ENCODE measurements around the gene XKR8. TPM values are rescaled to one million over a fixed set of nuclear protein-coding genes. Genes with fewer than 3 reads are reported as not detected.

The XKR8 gene
- total and polyA plus RNA-seq, 4 experiments from 2014 or later, result 13.1 to 24.7 (median 16.7) TPM

DNA sequence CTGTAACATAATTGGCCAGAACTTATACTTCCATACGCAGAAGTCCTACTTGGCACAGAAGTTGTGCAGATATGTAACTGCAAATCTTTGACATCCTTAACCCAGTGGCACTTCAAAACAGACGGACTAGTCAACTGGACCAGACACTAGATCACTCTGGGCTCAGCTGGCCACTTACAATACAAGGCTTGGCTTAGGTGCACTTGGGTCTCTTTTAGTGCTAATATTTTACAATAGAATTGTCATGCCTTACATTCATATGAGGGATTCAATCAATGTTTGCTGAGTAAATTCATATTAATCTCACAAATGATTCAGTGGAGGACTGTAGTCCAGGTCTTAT, 20.1 kb downstream of the XKR8 start:
- Histone ChIP-seq H3K27me3 (ENCODE audit: insufficient read depth, low read length) (no peaks in the 10 kb centered on the region), H3K27ac (ENCODE audit: low read depth, low read length) (no peak overlapping the region), H3K9me3 (ENCODE audit: control insufficient read depth in 1 of 2, low read length in 2 of 2) (no peaks in the 10 kb centered on the region), H3K4me1 (ENCODE audit: insufficient read depth, low read length) (no peaks in the 10 kb centered on the region), H3K4me3 (ENCODE audit: low read length in 2 of 2) (no peak overlapping the region), H3K36me3 (ENCODE audit: insufficient read depth, low read length) (no peaks in the 10 kb centered on the region)
- H3K4me1 Mint-ChIP-seq, result no peaks in the 10 kb centered on the region
- no peaks in the 10 kb centered on the region for H3K27me3 Mint-ChIP-seq
- peaks cover 6 to 11% of the 10 kb centered on the region in 2 donors for H3K36me3 Mint-ChIP-seq
- H3K27ac Mint-ChIP-seq, result no peak overlapping the region
- no peaks in the 10 kb centered on the region for H3K9me3 Mint-ChIP-seq
- ChIA-PET CTCF (ENCODE audit: partially characterized antibody) (interaction anchor here (0.9 to 8.5 kb wide), 11 partner anchors 8 to 138 kb away, joined by 3 to 90 read pairs (median 4); no protein-coding TSS in a partner anchor), POLR2A (ENCODE audit: partially characterized antibody) (interaction anchor here (1.0 to 2.6 kb wide), 4 partner anchors 13 to 122 kb away, joined by 6 to 11 read pairs (median 8); no protein-coding TSS in a partner anchor)
- H3K4me3 Mint-ChIP-seq, result no peak overlapping the region
- intact Hi-C loops (cut with micrococcal nuclease), result loop anchor here (1.0 kb wide), 3 partner anchors 20 to 119 kb away; no protein-coding TSS in a partner anchor
- DNase-seq, result no peak

DNA sequence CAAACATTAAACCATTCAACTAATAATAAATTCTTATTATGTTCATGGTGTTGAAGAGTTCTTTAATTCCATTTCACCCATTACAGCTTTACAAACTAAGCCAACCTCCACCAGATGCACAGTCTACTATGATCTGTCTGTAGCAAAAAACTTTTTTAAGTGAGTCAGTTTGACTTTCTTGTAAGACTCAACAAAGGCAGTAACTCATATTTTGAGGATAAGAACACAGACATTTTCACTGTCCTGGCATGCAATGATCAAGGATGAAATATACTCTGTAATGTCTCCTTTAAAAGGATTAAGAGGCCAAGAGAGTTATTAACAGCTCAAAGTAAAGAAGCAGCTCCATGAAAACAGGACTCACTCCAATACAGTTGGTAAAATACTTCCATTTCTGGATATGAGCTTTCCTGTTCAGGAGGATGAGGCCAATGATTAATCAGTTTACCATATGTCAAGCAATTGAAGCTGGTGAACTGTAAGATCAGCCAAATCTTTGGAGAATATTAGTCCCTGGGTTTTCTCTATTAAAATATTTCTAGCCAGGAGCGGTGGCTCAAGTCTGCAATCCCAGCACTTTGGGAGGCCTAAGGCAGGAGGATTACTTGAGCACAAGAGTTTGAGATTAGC, 20.6 kb downstream of the XKR8 start:
- Mint-ChIP-seq H3K4me1 (no peaks in the 10 kb centered on the region), H3K9me3 (no peaks in the 10 kb centered on the region), H3K36me3 (peaks cover 8 to 12% of the 10 kb centered on the region in 2 donors), H3K27ac (no peak overlapping the region), H3K27me3 (no peaks in the 10 kb centered on the region), H3K4me3 (no peak overlapping the region)
- Histone ChIP-seq H3K4me1 (ENCODE audit: insufficient read depth, low read length) (no peaks in the 10 kb centered on the region), H3K27me3 (ENCODE audit: insufficient read depth, low read length) (no peaks in the 10 kb centered on the region), H3K4me3 (ENCODE audit: low read length in 2 of 2) (no peak overlapping the region), H3K36me3 (ENCODE audit: insufficient read depth, low read length) (no peaks in the 10 kb centered on the region), H3K27ac (ENCODE audit: low read depth, low read length) (no peak overlapping the region), H3K9me3 (ENCODE audit: control insufficient read depth in 1 of 2, low read length in 2 of 2) (no peaks in the 10 kb centered on the region)
- ChIA-PET POLR2A (ENCODE audit: partially characterized antibody) (interaction anchor here (1.0 to 2.6 kb wide), 5 partner anchors 10 to 123 kb away, joined by 3 to 11 read pairs (median 7); no protein-coding TSS in a partner anchor), CTCF (ENCODE audit: partially characterized antibody) (interaction anchor here (0.7 to 8.5 kb wide), 12 partner anchors 8 to 139 kb away, joined by 3 to 90 read pairs (median 4); no protein-coding TSS in a partner anchor)
- intact Hi-C loops (cut with micrococcal nuclease), result no loop called here
- no peak for DNase-seq

DNA sequence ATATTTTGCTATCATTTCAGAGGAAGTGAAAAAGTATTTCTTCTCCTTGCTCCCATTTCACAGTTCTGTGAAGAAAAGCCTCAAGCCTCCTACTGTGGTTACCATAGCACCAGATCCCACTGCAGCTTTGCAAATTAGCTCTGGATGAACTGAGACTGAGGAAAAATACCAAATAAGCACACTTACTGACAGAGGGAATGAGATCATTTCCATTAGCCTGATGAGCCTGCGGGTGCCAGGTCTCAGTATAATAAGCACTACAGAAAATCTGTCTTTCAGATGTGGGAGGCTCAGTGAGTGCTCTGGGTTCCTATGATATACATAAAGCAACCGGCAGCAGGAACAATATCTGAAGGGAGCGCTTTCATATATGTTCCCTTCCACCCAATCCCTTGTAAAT, 21.4 kb downstream of the XKR8 start:
- Mint-ChIP-seq H3K36me3 (peaks cover 11 to 15% of the 10 kb centered on the region in 2 donors), H3K4me1 (no peaks in the 10 kb centered on the region), H3K4me3 (no peak overlapping the region), H3K27ac (peak overlapping the region in 1 of 7 donors; percentile 49), H3K9me3 (no peaks in the 10 kb centered on the region), H3K27me3 (no peaks in the 10 kb centered on the region)
- no peaks in the 10 kb centered on the region for H3K4me1 ChIP-seq (ENCODE audit: insufficient read depth, low read length)
- H3K27ac ChIP-seq (ENCODE audit: low read depth, low read length), result no peak overlapping the region
- no peaks in the 10 kb centered on the region for H3K9me3 ChIP-seq (ENCODE audit: control insufficient read depth in 1 of 2, low read length in 2 of 2)
- intact Hi-C loops (cut with micrococcal nuclease), result no loop called here
- no peaks in the 10 kb centered on the region for H3K27me3 ChIP-seq (ENCODE audit: insufficient read depth, low read length)
- CTCF ChIA-PET (ENCODE audit: partially characterized antibody), result interaction anchor here (0.8 to 8.5 kb wide), 5 partner anchors 8 to 123 kb away, joined by 4 to 90 read pairs (median 11); no protein-coding TSS in a partner anchor
- no peaks in the 10 kb centered on the region for H3K36me3 ChIP-seq (ENCODE audit: insufficient read depth, low read length)
- no peak for DNase-seq
- no peak overlapping the region for H3K4me3 ChIP-seq (ENCODE audit: low read length in 2 of 2)
- POLR2A ChIA-PET (ENCODE audit: partially characterized antibody), result interaction anchor here (0.9 to 2.6 kb wide), 3 partner anchors 9 to 12 kb away, joined by 3 to 11 read pairs (median 4); no protein-coding TSS in a partner anchor

- H3K27me3 Mint-ChIP-seq, result no peaks in the 10 kb centered on the region
- H3K4me3 Mint-ChIP-seq, result peak overlapping the region in 2 of 8 donors; percentile 14 to 39
- no peaks in the 10 kb centered on the region for H3K9me3 ChIP-seq (ENCODE audit: control insufficient read depth in 1 of 2, low read length in 2 of 2)
- DNase-seq, result no peak
- H3K4me3 ChIP-seq (ENCODE audit: low read length in 2 of 2), result no peak overlapping the region
- H3K27ac ChIP-seq (ENCODE audit: low read depth, low read length), result no peak overlapping the region
- intact Hi-C loops (cut with micrococcal nuclease), result no loop called here
- peaks cover 33 to 53% of the 10 kb centered on the region in 2 donors for H3K36me3 Mint-ChIP-seq
- ChIA-PET POLR2A (ENCODE audit: partially characterized antibody) (interaction anchor here (1.3 to 3.2 kb wide), 4 partner anchors 10 to 160 kb away, joined by 3 to 19 read pairs (median 9); partner anchors contain the start of genes PPP1R8 and XKR8), CTCF (ENCODE audit: partially characterized antibody) (interaction anchor here (0.8 to 3.2 kb wide), 5 partner anchors 10 to 322 kb away, joined by 3 to 16 read pairs (median 4); no protein-coding TSS in a partner anchor)
- H3K27me3 ChIP-seq (ENCODE audit: insufficient read depth, low read length), result no peaks in the 10 kb centered on the region
- H3K4me1 Mint-ChIP-seq, result peaks cover 27 to 38% (median 33%) of the 10 kb centered on the region in 4 donors
- H3K4me1 ChIP-seq (ENCODE audit: insufficient read depth, low read length), result peaks cover 31% of the 10 kb centered on the region
- H3K9me3 Mint-ChIP-seq, result no peaks in the 10 kb centered on the region
- H3K36me3 ChIP-seq (ENCODE audit: insufficient read depth, low read length), result peaks cover 17% of the 10 kb centered on the region
- peak overlapping the region in 5 of 7 donors; percentile 5 to 83 (median 65) for H3K27ac Mint-ChIP-seq
These were observed 31.3 kb downstream of the XKR8 start for GRCh38 chr1:27990920-27991537.

DNA sequence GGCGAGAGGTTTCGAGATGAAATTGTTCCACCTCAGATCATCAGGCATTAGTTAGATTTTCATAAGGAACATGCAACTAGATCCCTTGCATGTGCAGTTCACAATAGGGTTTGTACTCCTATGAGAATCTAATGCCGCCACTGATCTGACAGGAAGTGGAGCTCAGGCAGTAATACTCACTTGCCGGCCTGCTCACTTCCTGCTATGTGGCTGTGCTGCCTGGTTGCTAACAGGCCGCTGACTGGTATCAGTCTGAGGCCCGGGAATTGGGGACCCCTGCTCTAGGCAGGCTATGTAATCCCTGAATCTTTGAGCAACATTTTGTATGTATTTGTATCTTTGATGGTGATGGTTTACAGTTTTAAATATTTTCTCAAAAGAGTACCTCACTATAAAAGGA, 32.5 kb downstream of the XKR8 start:
- ChIA-PET CTCF (ENCODE audit: partially characterized antibody) (interaction anchor here (1.2 to 3.2 kb wide), 3 partner anchors 12 to 52 kb away, joined by 3 to 16 read pairs (median 11); no protein-coding TSS in a partner anchor), POLR2A (ENCODE audit: partially characterized antibody) (interaction anchor here (0.8 to 3.2 kb wide), 13 partner anchors 11 to 513 kb away, joined by 3 to 19 read pairs (median 4); partner anchors contain the start of genes EYA3, PPP1R8, RCC1 and XKR8)
- no peak overlapping the region for H3K4me3 ChIP-seq (ENCODE audit: low read length in 2 of 2)
- Mint-ChIP-seq H3K27me3 (no peaks in the 10 kb centered on the region), H3K27ac (peak overlapping the region; percentile 64 to 99 (median 87)), H3K4me1 (peaks cover 25 to 39% (median 31%) of the 10 kb centered on the region in 4 donors), H3K36me3 (peaks cover 34 to 60% of the 10 kb centered on the region in 2 donors), H3K9me3 (no peaks in the 10 kb centered on the region), H3K4me3 (peak overlapping the region in 7 of 8 donors; percentile 17 to 86 (median 58))
- H3K27ac ChIP-seq (ENCODE audit: low read depth, low read length), result peak overlapping the region; percentile 65
- DNase-seq, result peak; percentile 47 to 68 (median 56)
- H3K36me3 ChIP-seq (ENCODE audit: insufficient read depth, low read length), result peaks cover 29% of the 10 kb centered on the region
- no peaks in the 10 kb centered on the region for H3K27me3 ChIP-seq (ENCODE audit: insufficient read depth, low read length)
- intact Hi-C loops (cut with micrococcal nuclease), result no loop called here
- H3K9me3 ChIP-seq (ENCODE audit: control insufficient read depth in 1 of 2, low read length in 2 of 2), result no peaks in the 10 kb centered on the region
- peaks cover 31% of the 10 kb centered on the region for H3K4me1 ChIP-seq (ENCODE audit: insufficient read depth, low read length)

DNA sequence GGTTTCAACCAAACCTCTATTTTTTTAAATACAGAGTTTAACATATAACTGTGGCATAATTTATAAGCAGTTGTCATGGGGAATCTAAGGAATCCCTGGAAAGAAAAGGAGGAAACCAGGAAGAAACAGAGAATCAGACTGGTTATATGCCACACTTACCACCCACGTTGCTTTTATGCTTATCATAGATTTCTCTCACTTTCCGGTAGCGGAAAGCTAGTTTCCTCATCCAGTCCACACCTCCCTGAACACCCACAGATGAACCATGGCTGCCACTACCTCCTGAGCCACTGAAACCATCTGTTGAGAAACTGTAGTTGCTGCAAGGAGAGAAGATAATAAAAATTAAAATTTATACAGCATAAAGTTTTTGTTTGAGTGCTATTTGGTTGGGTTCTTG, 33.5 kb downstream of the XKR8 start:
- Histone ChIP-seq H3K36me3 (ENCODE audit: insufficient read depth, low read length) (peaks cover 36% of the 10 kb centered on the region), H3K4me1 (ENCODE audit: insufficient read depth, low read length) (peaks cover 31% of the 10 kb centered on the region), H3K27me3 (ENCODE audit: insufficient read depth, low read length) (no peaks in the 10 kb centered on the region), H3K4me3 (ENCODE audit: low read length in 2 of 2) (no peak overlapping the region), H3K27ac (ENCODE audit: low read depth, low read length) (peak overlapping the region; percentile 65), H3K9me3 (ENCODE audit: control insufficient read depth in 1 of 2, low read length in 2 of 2) (no peaks in the 10 kb centered on the region)
- peak overlapping the region in 6 of 8 donors; percentile 18 to 86 (median 68) for H3K4me3 Mint-ChIP-seq
- H3K4me1 Mint-ChIP-seq, result peaks cover 24 to 37% (median 31%) of the 10 kb centered on the region in 4 donors
- no peaks in the 10 kb centered on the region for H3K9me3 Mint-ChIP-seq
- DNase-seq, result peak in 3 of 5 donors; percentile 13 to 30 (median 22)
- intact Hi-C loops (cut with micrococcal nuclease), result no loop called here
- POLR2A ChIA-PET (ENCODE audit: partially characterized antibody), result interaction anchor here (0.5 to 3.2 kb wide), 22 partner anchors 9 to 1866 kb away, joined by 3 to 19 read pairs (median 4); partner anchors contain the start of genes EYA3, MED18, PPP1R8 and XKR8
- H3K27me3 Mint-ChIP-seq, result no peaks in the 10 kb centered on the region
- peaks cover 39 to 60% of the 10 kb centered on the region in 2 donors for H3K36me3 Mint-ChIP-seq
- CTCF ChIA-PET (ENCODE audit: partially characterized antibody), result interaction anchor here (3.2 kb wide), 1 partner anchor 53 kb away, joined by 16 read pairs; no protein-coding TSS in a partner anchor
- H3K27ac Mint-ChIP-seq, result peak overlapping the region; percentile 65 to 99 (median 89)

Data from CD4-positive, alpha-beta memory T cell (primary cell).